ENCODE data around the gene GAS2. TPM values are rescaled to one million over a fixed set of nuclear protein-coding genes. Genes with fewer than 3 reads are reported as not detected.

GAS2 gene
- total and polyA plus RNA-seq, 2 donors from 2014 or later: 4.5 to 6.8 TPM

DNA sequence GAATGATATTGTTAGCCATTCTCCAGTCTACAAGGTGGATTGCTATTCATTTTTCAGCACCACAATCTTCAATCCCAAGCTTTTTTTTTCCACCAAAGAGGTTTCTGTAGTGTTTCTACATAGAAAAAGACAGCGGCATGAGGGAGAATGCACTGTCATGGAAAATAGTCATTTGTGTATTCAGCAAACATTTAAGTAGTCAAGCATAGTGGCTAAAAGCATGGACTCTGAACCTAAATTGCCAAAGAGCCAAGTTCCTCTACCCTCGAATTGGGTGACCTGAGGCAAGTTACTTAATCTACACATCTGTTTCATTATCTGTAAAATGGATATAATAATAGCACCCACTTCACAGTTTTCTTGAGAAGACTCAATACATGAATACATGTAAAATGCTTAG is 14.2 kb downstream of the GAS2 start:
- DNase-seq: no peak
- no peak for FAIRE-seq
- Histone ChIP-seq H3K9ac (ENCODE audit: low read length in 3 of 3) (no peak overlapping the region), H3K27ac (ENCODE audit: low read depth in 2 of 2, low read length in 2 of 2) (no peak overlapping the region), H3K4me1 (ENCODE audit: control insufficient read depth in 2 of 3, insufficient read depth in 2 of 3, low read depth in 1 of 3, low read length in 3 of 3) (no peaks in the 10 kb centered on the region), H3K36me3 (ENCODE audit: control insufficient read depth in 2 of 3, insufficient read depth in 3 of 3, low read length in 3 of 3) (no peaks in the 10 kb centered on the region), H3K27me3 (ENCODE audit: control insufficient read depth, insufficient read depth, low read length) (no peaks in the 10 kb centered on the region), H3K4me3 (ENCODE audit: low read length in 3 of 3) (no peak overlapping the region), H3K9me3 (ENCODE audit: control insufficient read depth in 2 of 3, insufficient read depth in 1 of 3, low read length in 3 of 3) (no peaks in the 10 kb centered on the region)
- TF ChIP-seq, protein P1, sequence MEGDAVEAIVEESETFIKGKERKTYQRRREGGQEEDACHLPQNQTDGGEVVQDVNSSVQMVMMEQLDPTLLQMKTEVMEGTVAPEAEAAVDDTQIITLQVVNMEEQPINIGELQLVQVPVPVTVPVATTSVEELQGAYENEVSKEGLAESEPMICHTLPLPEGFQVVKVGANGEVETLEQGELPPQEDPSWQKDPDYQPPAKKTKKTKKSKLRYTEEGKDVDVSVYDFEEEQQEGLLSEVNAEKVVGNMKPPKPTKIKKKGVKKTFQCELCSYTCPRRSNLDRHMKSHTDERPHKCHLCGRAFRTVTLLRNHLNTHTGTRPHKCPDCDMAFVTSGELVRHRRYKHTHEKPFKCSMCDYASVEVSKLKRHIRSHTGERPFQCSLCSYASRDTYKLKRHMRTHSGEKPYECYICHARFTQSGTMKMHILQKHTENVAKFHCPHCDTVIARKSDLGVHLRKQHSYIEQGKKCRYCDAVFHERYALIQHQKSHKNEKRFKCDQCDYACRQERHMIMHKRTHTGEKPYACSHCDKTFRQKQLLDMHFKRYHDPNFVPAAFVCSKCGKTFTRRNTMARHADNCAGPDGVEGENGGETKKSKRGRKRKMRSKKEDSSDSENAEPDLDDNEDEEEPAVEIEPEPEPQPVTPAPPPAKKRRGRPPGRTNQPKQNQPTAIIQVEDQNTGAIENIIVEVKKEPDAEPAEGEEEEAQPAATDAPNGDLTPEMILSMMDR (IDR thresholded peaks at IDR 0.05; ENCODE audit: borderline replicate concordance, extremely low read depth, insufficient read depth): no peak
- intact Hi-C loops (cut with DNase I): no loop called here

GRCh38 chr11:22681281-22681812 is 14.9 kb downstream of the GAS2 start:
- Histone ChIP-seq H3K27me3 (ENCODE audit: control insufficient read depth, insufficient read depth, low read length) (no peaks in the 10 kb centered on the region), H3K27ac (ENCODE audit: low read depth in 2 of 2, low read length in 2 of 2) (no peak overlapping the region), H3K9me3 (ENCODE audit: control insufficient read depth in 2 of 3, insufficient read depth in 1 of 3, low read length in 3 of 3) (no peaks in the 10 kb centered on the region), H3K36me3 (ENCODE audit: control insufficient read depth in 2 of 3, insufficient read depth in 3 of 3, low read length in 3 of 3) (no peaks in the 10 kb centered on the region), H3K4me3 (ENCODE audit: low read length in 3 of 3) (peak overlapping the region in 2 of 3 donors; percentile 4 to 29), H3K4me1 (ENCODE audit: control insufficient read depth in 2 of 3, insufficient read depth in 2 of 3, low read depth in 1 of 3, low read length in 3 of 3) (no peaks in the 10 kb centered on the region), H3K9ac (ENCODE audit: low read length in 3 of 3) (no peak overlapping the region)
- no peak for FAIRE-seq
- no peak for DNase-seq
- intact Hi-C loops (cut with DNase I): no loop called here
- TF ChIP-seq, protein P1 (IDR thresholded peaks at IDR 0.05; ENCODE audit: borderline replicate concordance, extremely low read depth, insufficient read depth): no peak

GRCh38 chr11:22684082-22684481 is 17.7 kb downstream of the GAS2 start:
- DNase-seq: no peak
- Histone ChIP-seq H3K9ac (ENCODE audit: low read length in 3 of 3) (no peak overlapping the region), H3K9me3 (ENCODE audit: control insufficient read depth in 2 of 3, insufficient read depth in 1 of 3, low read length in 3 of 3) (no peaks in the 10 kb centered on the region), H3K27ac (ENCODE audit: low read depth in 2 of 2, low read length in 2 of 2) (no peak overlapping the region), H3K36me3 (ENCODE audit: control insufficient read depth in 2 of 3, insufficient read depth in 3 of 3, low read length in 3 of 3) (no peaks in the 10 kb centered on the region), H3K27me3 (ENCODE audit: control insufficient read depth, insufficient read depth, low read length) (no peaks in the 10 kb centered on the region), H3K4me1 (ENCODE audit: control insufficient read depth in 2 of 3, insufficient read depth in 2 of 3, low read depth in 1 of 3, low read length in 3 of 3) (no peaks in the 10 kb centered on the region), H3K4me3 (ENCODE audit: low read length in 3 of 3) (no peak overlapping the region)
- TF ChIP-seq, protein P1 (IDR thresholded peaks at IDR 0.05; ENCODE audit: borderline replicate concordance, extremely low read depth, insufficient read depth): no peak
- no peak for FAIRE-seq
- intact Hi-C loops (cut with DNase I): no loop called here

DNA sequence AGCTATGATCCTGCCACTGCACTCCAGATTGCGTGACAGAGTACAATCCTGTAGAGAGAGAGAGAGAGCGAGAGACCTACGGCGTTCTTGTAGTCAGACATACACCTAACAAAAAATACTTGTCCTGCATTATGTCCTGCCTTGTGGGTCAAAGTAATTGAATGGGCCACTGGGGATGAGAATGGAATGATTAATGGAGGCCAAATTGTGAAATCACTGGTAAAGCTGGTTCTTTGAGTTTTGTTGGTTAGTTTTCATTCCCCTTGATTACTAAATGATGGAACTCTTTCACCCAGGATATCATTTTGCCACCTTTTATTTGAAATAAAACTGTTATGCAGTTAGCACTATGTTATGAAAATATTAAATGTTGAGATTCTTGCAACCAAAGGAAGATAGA is 18.7 kb downstream of the GAS2 start:
- Histone ChIP-seq H3K4me3 (ENCODE audit: low read length in 3 of 3) (no peak overlapping the region), H3K9ac (ENCODE audit: low read length in 3 of 3) (no peak overlapping the region), H3K9me3 (ENCODE audit: control insufficient read depth in 2 of 3, insufficient read depth in 1 of 3, low read length in 3 of 3) (no peaks in the 10 kb centered on the region), H3K4me1 (ENCODE audit: control insufficient read depth in 2 of 3, insufficient read depth in 2 of 3, low read depth in 1 of 3, low read length in 3 of 3) (no peaks in the 10 kb centered on the region), H3K27me3 (ENCODE audit: control insufficient read depth, insufficient read depth, low read length) (no peaks in the 10 kb centered on the region), H3K36me3 (ENCODE audit: control insufficient read depth in 2 of 3, insufficient read depth in 3 of 3, low read length in 3 of 3) (no peaks in the 10 kb centered on the region), H3K27ac (ENCODE audit: low read depth in 2 of 2, low read length in 2 of 2) (no peak overlapping the region)
- DNase-seq: no peak
- TF ChIP-seq, protein P1 (IDR thresholded peaks at IDR 0.05; ENCODE audit: borderline replicate concordance, extremely low read depth, insufficient read depth): no peak
- FAIRE-seq: no peak
- intact Hi-C loops (cut with DNase I): no loop called here
